Activated T-cell treated with anti-CD3 and anti-CD28 coated beads, Interleukin-2, amount 50 U/mL, for 4 hours (primary cell): ENCODE results near the gene MVK. TPM values are rescaled to one million over a fixed set of nuclear protein-coding genes. Genes with fewer than 3 reads are reported as not detected.

Experiments used
- ATAC-seq, 2 donors: fragments of 200-7000 bp; cut with Tn5 transposase; one replicate each; pipeline ENCODE4 v1.10.0; 2021
- DNase-seq: peaks from one replicate; pipeline ENCODE4 v3.0.0-alpha.2; 2020
- H3K27me3 Mint-ChIP-seq: one replicate; pipeline ENCODE4 v1.8.0; 2021; ENCODE audit warnings: low read depth, mixed read lengths
- H3K36me3 Mint-ChIP-seq: one replicate; pipeline ENCODE4 v1.8.0; 2022; ENCODE audit warnings: mixed read lengths; ENCODE audit not compliant: insufficient read depth
- H3K4me1 Mint-ChIP-seq: one replicate; pipeline ENCODE4 v1.8.0; 2021; ENCODE audit warnings: low read depth, mixed read lengths
- H3K4me3 Mint-ChIP-seq: one replicate; pipeline ENCODE4 v1.8.0; 2021; ENCODE audit warnings: mild to moderate bottlenecking, moderate library complexity, mixed read lengths
- H3K9me3 Mint-ChIP-seq: one replicate; pipeline ENCODE4 v1.8.0; 2021; ENCODE audit warnings: mixed read lengths
- total RNA-seq, 3 donors: library from RNA; stranded (reverse); gene quantifications; one replicate each; pipeline ENCODE4 v1.2.1, GENCODE V29; 2021

The MVK gene
- total RNA-seq, 3 donors from 2014 or later, result 10.2 to 11.4 (median 10.4) TPM

DNA sequence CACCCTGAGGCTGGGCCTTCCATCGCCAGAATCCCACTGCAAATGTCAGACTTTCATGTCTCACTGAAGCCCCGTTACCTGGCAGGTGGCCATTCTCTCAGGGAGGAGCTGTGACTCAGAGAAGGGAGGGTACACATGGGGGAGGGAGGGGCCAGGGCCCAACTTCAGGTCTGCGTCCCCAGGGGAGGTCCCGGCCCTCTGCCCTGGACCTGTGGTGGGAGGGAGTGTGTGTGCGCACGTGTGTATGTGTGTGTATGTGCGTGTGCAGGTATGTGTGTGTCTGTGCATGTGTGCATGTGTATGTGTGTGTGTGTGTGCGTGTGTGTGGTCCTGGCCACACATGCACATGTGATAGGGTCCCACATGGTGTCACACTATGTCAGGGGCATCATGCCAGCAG, 50.9 kb downstream of the MVK start:
- Mint-ChIP-seq H3K27me3 (peaks cover 43% of the 10 kb centered on the region), H3K4me1 (peaks cover 2% of the 10 kb centered on the region), H3K36me3 (no peaks in the 10 kb centered on the region), H3K4me3 (no peak overlapping the region), H3K9me3 (no peaks in the 10 kb centered on the region)
- DNase-seq (no peak), ATAC-seq (no peak)

DNA sequence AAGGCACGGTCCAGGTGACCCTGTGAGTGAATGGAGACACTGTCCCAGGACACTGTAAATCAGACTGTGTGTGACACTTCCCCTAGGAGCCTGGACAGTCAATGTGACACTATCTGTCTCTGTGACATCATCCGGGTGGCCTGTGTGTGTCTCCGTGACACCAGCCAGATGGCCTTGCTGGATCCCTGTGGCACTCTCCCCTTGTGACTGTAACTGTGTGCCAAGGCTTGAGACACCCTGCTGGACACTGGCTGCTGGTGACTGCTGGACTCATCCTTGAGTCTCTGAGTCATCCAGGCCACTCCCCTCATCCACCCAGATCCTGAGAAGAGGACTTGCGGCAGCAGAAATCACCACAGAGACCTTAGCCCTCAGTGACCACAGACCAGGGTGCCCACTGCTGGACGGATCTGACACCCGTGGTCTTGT, 51.6 kb downstream of the MVK start:
- no peaks in the 10 kb centered on the region for H3K36me3 Mint-ChIP-seq
- no peaks in the 10 kb centered on the region for H3K9me3 Mint-ChIP-seq
- ATAC-seq (no peak), DNase-seq (no peak)
- peaks cover 2% of the 10 kb centered on the region for H3K4me1 Mint-ChIP-seq
- peaks cover 48% of the 10 kb centered on the region for H3K27me3 Mint-ChIP-seq
- H3K4me3 Mint-ChIP-seq, result no peak overlapping the region

DNA sequence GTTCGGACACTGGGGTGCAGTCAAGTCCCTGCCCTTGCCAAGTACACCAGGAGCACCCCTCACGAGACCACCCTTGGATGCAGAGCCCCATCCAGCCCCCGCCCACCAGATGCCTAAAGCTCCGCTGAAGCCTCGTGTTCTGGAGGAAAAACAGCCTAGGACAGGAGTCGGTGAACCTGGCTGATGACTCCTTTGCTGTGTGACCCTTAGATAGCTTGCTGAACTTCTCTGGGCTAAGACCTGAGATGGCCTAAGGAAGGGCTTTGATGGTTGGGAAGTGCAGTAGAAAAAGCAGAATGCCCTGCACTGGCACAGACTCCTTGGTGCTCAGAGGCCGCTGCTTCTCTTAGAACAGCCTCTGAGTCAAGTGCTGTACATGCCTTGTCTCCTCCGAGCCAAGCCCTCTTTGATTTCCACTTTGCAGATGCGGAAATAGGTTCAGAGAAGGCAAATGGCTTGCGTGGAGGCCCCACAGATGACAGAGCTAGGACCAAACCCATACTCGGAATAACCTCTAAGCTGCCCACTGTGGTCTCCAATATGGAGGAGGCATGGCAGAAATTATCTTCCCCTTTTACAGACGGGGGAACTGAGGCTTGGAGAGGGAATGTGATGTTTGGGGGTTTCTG, 52.3 kb downstream of the MVK start:
- DNase-seq (no peak), ATAC-seq (no peak)
- no peaks in the 10 kb centered on the region for H3K36me3 Mint-ChIP-seq
- no peak overlapping the region for H3K4me3 Mint-ChIP-seq
- no peaks in the 10 kb centered on the region for H3K9me3 Mint-ChIP-seq
- H3K4me1 Mint-ChIP-seq, result peaks cover 2% of the 10 kb centered on the region
- H3K27me3 Mint-ChIP-seq, result peaks cover 53% of the 10 kb centered on the region

DNA sequence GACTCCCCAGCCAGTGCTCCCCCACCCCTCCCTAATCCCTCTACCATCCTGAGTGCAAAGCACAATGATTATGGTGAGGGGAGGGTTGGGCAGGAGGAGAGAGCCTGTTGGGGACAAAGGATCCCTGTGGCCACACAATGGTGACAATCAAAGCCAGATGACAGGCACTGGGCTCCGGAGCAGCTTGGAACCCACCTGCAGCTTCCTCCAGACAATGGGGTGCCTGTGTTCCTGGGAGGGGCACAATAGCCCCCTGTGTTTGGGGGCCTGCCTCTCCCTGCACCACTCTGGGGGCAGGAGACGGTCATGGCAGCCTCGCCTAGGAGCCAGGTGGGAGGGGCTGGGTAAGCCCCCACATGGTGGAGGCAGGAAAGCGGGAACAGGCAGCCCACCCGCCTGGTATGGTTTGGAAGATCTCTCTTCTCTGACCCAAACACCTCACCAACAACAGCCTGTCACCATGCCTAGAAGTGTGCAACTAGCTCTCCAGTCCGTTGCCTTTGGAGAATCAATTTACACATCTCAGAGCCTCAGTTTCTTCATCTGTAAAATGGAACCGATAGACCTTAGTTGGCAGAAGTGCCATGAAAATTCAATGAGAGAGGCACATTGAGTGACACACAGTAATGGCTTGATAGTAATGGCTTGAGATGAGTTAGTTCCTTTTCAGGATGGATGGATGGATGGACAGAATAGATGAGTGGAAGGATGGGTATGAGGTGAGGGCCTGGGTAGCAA, 53.0 kb downstream of the MVK start:
- Mint-ChIP-seq H3K4me3 (no peak overlapping the region), H3K36me3 (no peaks in the 10 kb centered on the region), H3K27me3 (peaks cover 48% of the 10 kb centered on the region), H3K4me1 (peaks cover 2% of the 10 kb centered on the region), H3K9me3 (no peaks in the 10 kb centered on the region)
- DNase-seq (no peak), ATAC-seq (no peak)

- ATAC-seq (no peak), DNase-seq (no peak)
- no peaks in the 10 kb centered on the region for H3K36me3 Mint-ChIP-seq
These were observed 54.0 kb downstream of the MVK start for GRCh38 chr12:109627633-109628032.

DNA sequence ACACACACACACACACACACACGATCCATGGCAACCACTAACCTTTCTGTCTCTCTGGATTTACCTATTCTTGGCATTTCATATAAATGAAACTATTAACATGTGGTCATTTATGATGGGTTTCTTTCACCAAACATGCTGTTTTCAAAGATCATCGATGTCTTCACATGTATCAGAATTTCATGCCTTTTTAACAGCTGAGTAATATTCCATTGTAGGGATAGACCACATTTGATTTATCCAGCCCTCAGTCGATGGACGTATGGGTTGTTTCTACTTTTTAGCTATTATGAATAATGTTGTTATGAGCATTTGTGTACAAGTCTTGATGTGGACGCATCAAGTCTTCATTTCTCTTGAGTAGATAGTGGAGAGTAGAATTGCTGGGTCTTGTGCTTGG, 56.5 kb downstream of the MVK start:
- H3K4me1 Mint-ChIP-seq, result no peaks in the 10 kb centered on the region
- no peaks in the 10 kb centered on the region for H3K9me3 Mint-ChIP-seq
- no peak overlapping the region for H3K4me3 Mint-ChIP-seq
- peaks cover 36% of the 10 kb centered on the region for H3K27me3 Mint-ChIP-seq
- ATAC-seq, result no peak
- no peak for DNase-seq
- H3K36me3 Mint-ChIP-seq, result no peaks in the 10 kb centered on the region

More at GRCh38 chr12:109627633-109628032, 54.0 kb downstream of the MVK start:
- no peaks in the 10 kb centered on the region for H3K4me1 Mint-ChIP-seq
- peaks cover 46% of the 10 kb centered on the region for H3K27me3 Mint-ChIP-seq
- H3K4me3 Mint-ChIP-seq, result no peak overlapping the region
- H3K9me3 Mint-ChIP-seq, result no peaks in the 10 kb centered on the region

- no peak overlapping the region for H3K4me3 Mint-ChIP-seq
- ATAC-seq (no peak), DNase-seq (no peak)
- H3K36me3 Mint-ChIP-seq, result no peaks in the 10 kb centered on the region
- peaks cover 35% of the 10 kb centered on the region for H3K27me3 Mint-ChIP-seq
- no peaks in the 10 kb centered on the region for H3K9me3 Mint-ChIP-seq
- no peaks in the 10 kb centered on the region for H3K4me1 Mint-ChIP-seq
These were observed 57.2 kb downstream of the MVK start for GRCh38 chr12:109630815-109631214.

- ATAC-seq (no peak), DNase-seq (no peak)
- Mint-ChIP-seq H3K9me3 (no peaks in the 10 kb centered on the region), H3K4me1 (no peaks in the 10 kb centered on the region), H3K36me3 (no peaks in the 10 kb centered on the region), H3K4me3 (no peak overlapping the region), H3K27me3 (peaks cover 35% of the 10 kb centered on the region)
These were observed 57.7 kb downstream of the MVK start for GRCh38 chr12:109631302-109631701.

GRCh38 chr12:109631751-109632150, 58.2 kb downstream of the MVK start:
- no peak for ATAC-seq
- H3K36me3 Mint-ChIP-seq, result no peaks in the 10 kb centered on the region
- H3K4me1 Mint-ChIP-seq, result no peaks in the 10 kb centered on the region
- H3K27me3 Mint-ChIP-seq, result peaks cover 34% of the 10 kb centered on the region
- no peaks in the 10 kb centered on the region for H3K9me3 Mint-ChIP-seq
- no peak overlapping the region for H3K4me3 Mint-ChIP-seq
- DNase-seq, result no peak

DNA sequence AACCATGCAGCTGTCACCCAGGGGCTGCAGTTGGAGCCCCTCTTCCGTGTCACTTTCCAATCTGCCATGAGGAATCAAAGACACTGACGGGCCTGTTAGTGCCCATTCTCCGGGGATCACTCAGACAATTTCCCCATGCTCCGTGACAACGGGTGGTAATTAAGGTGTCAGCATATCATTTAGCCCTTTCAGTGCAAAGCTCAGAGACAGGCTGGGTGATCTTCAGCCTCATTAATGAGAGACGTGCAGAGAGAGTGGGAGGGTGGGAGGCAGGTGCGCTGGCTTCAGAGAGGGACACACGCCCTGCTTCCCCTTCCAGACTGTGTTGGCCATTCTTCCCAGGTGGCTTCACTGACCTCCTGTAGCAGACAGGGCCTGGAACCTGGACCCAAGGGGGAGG, 58.7 kb downstream of the MVK start:
- Mint-ChIP-seq H3K27me3 (peaks cover 32% of the 10 kb centered on the region), H3K9me3 (no peaks in the 10 kb centered on the region), H3K4me3 (no peak overlapping the region), H3K4me1 (no peaks in the 10 kb centered on the region), H3K36me3 (no peaks in the 10 kb centered on the region)
- ATAC-seq (no peak), DNase-seq (no peak)

DNA sequence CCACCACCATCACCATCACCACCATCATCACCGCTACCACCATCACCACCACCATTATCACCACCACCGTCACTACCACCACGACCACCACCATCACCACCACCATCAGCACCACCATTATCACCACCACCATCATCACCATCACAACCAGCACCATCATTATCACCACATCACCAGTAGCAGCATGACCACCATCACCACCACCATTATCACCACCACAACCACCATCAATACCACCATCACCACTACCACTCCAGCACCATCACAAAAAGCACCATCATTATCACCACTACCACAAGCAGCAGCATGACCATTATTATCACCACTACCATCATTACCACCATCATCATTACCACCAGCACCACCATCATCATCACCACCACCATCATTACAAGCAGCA, 62.1 kb downstream of the MVK start:
- no peaks in the 10 kb centered on the region for H3K36me3 Mint-ChIP-seq
- no peak overlapping the region for H3K4me3 Mint-ChIP-seq
- no peak for ATAC-seq
- DNase-seq, result no peak
- peaks cover 10% of the 10 kb centered on the region for H3K27me3 Mint-ChIP-seq
- no peaks in the 10 kb centered on the region for H3K4me1 Mint-ChIP-seq
- H3K9me3 Mint-ChIP-seq, result no peaks in the 10 kb centered on the region

DNA sequence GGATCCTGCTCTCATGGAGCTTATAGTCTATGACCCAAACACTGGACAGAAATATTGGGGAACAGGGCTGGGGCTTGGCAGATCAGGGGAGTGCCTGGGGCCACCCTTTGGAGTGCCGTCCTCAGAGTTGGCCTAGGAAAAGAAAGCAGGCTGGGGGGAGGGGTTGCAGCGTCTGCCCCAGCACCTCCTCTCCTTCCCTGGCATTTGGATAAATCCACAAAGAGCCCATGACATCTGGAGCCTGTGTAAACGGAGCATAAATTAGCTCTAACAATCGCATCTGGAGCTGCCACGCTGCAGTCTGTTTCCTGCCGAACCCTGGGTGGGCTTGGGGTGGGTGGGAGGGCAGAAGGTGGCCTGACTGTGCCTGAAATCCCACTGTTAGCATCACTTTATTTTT, 63.8 kb downstream of the MVK start:
- Mint-ChIP-seq H3K9me3 (no peaks in the 10 kb centered on the region), H3K27me3 (peaks cover 12% of the 10 kb centered on the region), H3K36me3 (no peaks in the 10 kb centered on the region), H3K4me1 (no peaks in the 10 kb centered on the region), H3K4me3 (no peak overlapping the region)
- DNase-seq (no peak), ATAC-seq (no peak)

DNA sequence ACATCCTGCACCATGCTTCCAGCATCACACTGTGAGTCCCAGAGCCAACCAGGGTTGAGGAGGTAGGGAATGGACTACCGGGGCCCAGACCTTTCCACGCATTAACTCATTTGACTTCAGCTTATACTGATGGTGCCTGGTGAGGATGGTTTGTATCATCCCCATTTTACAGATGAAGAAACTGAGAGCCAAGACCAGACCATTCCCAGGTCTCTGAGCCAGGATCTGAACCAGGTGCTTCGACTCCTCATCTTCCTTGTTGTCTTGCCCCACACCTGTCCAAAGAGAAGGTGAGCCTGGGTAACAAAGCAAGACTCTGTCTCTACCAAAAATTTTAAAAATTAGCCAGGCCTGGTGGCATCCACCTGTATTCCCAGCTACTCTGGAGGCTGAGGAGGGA, 64.4 kb downstream of the MVK start:
- Mint-ChIP-seq H3K27me3 (peaks cover 12% of the 10 kb centered on the region), H3K4me3 (no peak overlapping the region), H3K36me3 (no peaks in the 10 kb centered on the region), H3K9me3 (no peaks in the 10 kb centered on the region), H3K4me1 (no peaks in the 10 kb centered on the region)
- no peak for DNase-seq
- no peak for ATAC-seq

GRCh38 chr12:109638735-109639134, 65.1 kb downstream of the MVK start:
- Mint-ChIP-seq H3K36me3 (no peaks in the 10 kb centered on the region), H3K4me3 (no peak overlapping the region), H3K4me1 (no peaks in the 10 kb centered on the region), H3K27me3 (peaks cover 12% of the 10 kb centered on the region), H3K9me3 (no peaks in the 10 kb centered on the region)
- no peak for ATAC-seq
- DNase-seq, result no peak

DNA sequence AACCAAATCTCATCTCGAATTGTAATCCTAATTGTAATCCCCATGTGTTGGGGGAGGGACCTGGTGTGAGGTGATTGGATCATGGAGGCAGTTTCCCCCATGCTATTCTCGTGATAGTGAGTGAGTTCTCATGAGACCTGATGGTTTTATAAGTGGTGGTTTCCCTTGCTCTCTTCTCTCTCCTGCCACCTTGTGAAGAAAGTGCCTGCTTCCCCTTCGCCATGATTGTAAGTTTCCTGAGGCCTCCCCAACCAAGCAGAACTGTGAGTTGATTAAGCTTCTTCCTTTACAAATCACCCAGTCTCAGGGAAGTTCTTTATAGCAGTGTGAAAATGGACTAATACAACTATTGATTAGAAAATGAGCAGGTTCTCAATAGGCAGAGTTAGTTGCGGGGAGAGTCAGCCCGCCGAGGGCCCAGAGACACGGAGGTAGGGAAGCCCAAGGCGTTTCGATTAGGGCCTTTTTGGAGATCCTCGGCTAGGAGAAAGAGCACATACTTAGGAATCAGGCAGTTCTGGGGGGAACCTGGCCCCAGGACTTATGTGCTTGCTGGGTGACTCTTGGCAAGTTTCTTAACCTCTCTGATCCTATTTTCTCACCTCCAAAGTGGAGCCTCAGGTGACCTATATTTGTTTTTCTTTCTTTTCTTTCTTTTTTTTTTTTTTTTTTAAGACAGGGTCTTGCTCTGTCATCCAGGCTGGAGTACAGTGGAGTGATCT, 65.7 kb downstream of the MVK start:
- no peak for DNase-seq
- no peaks in the 10 kb centered on the region for H3K4me1 Mint-ChIP-seq
- H3K27me3 Mint-ChIP-seq, result peaks cover 12% of the 10 kb centered on the region
- ATAC-seq, result no peak
- no peaks in the 10 kb centered on the region for H3K36me3 Mint-ChIP-seq
- no peak overlapping the region for H3K4me3 Mint-ChIP-seq
- no peaks in the 10 kb centered on the region for H3K9me3 Mint-ChIP-seq
